ENCODE measurements around the gene TNFRSF18.

Gene TNFRSF18

DNA sequence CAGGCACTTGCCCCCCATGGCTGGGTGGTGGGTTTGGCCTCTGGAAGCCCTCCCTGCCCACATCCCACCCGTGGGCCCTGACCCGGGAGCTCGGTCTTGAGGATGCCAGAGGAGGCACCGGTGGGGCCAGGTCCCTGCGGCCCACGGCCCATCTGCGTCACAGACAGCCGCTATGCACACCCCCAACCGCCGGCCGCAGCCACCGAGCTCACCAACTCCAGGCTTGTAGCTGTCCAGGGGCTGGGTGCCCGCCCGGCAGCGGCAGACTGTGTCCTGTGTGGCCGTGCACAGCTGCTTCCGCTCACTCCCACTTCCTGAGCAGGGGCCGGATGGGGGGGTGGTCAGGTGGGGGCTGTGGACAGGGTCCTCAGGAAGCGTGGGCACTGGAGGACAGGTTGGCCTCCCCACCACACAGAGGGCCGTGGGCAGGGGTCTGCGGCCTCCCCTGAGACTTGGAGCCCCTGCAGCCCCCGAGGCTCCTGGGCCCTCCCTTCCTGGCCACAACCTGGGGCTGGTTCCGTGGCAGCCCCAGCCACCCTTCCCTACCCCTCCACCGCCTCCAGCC, 6.5 kb upstream of the TNFRSF18 start:
- Histone ChIP-seq H3K4me1 (ENCODE audit: control insufficient read depth, insufficient read depth, low read length) (peaks cover 14% of the 10 kb centered on the region), H3K36me3 (ENCODE audit: control insufficient read depth, insufficient read depth, low read length) (no peaks in the 10 kb centered on the region), H3K27me3 (ENCODE audit: control insufficient read depth, insufficient read depth, low read length) (no peaks in the 10 kb centered on the region), H3K9ac (ENCODE audit: low read length) (no peak overlapping the region), H3K4me3 (ENCODE audit: low read length) (no peak overlapping the region), H3K9me3 (ENCODE audit: control insufficient read depth, low read length) (no peaks in the 10 kb centered on the region)

GRCh38 chr1:1211541-1212441, 5.4 kb upstream of the TNFRSF18 start:
- Histone ChIP-seq H3K9ac (ENCODE audit: low read length) (no peak overlapping the region), H3K4me1 (ENCODE audit: control insufficient read depth, insufficient read depth, low read length) (peaks cover 15% of the 10 kb centered on the region), H3K9me3 (ENCODE audit: control insufficient read depth, low read length) (no peaks in the 10 kb centered on the region), H3K4me3 (ENCODE audit: low read length) (no peak overlapping the region), H3K27me3 (ENCODE audit: control insufficient read depth, insufficient read depth, low read length) (peaks cover 10% of the 10 kb centered on the region), H3K36me3 (ENCODE audit: control insufficient read depth, insufficient read depth, low read length) (no peaks in the 10 kb centered on the region)

DNA sequence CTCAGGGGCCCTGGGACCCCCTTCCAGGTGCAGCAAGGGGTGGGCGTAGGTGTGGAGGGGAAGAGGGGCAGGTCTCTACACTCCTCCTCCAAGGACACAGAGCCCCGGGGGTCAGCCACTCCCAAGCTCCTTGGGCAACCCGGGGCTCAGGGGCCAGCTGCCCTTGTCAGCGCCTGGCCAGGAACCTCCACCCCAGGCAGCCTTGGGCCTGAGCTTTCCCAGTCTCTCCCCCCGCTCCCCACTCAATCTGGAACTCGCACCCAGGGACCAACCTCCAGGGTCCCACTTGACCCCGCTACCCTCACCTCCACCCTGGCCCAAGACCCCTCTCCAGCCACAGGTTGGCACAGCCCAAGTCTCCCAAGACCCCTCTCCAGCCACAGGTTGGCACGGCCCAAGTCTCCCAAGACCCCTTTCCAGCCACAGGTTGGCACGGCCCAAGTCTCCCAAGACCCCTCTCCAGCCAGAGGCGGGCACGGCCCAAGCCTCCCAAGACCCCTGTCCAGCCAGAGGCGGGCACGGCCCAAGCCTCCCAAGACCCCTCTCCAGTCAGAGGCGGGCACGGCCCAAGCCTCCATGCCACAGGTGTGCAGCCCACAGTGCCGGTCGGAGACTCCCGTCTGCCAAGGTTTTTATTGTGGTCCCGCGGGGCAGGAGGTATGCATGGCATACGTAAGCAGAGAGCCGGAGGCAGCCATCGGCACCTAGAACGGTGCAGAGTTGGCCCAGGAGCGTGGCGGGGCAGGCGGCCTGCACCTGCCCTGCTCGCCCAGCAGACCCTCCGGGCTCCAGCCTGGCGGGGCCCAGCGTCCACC, 4.5 kb upstream of the TNFRSF18 start:
- H3K36me3 ChIP-seq (ENCODE audit: control insufficient read depth, insufficient read depth, low read length) = no peaks in the 10 kb centered on the region
- no peak overlapping the region for H3K9ac ChIP-seq (ENCODE audit: low read length)
- no peaks in the 10 kb centered on the region for H3K9me3 ChIP-seq (ENCODE audit: control insufficient read depth, low read length)
- peaks cover 21% of the 10 kb centered on the region for H3K4me1 ChIP-seq (ENCODE audit: control insufficient read depth, insufficient read depth, low read length)
- H3K4me3 ChIP-seq (ENCODE audit: low read length) = no peak overlapping the region
- peaks cover 19% of the 10 kb centered on the region for H3K27me3 ChIP-seq (ENCODE audit: control insufficient read depth, insufficient read depth, low read length)

GRCh38 chr1:1208713-1209433, 2.5 kb upstream of the TNFRSF18 start:
- no peak overlapping the region for H3K9ac ChIP-seq (ENCODE audit: low read length)
- H3K9me3 ChIP-seq (ENCODE audit: control insufficient read depth, low read length) = no peaks in the 10 kb centered on the region
- peaks cover 38% of the 10 kb centered on the region for H3K27me3 ChIP-seq (ENCODE audit: control insufficient read depth, insufficient read depth, low read length)
- peaks cover 13% of the 10 kb centered on the region for H3K4me1 ChIP-seq (ENCODE audit: control insufficient read depth, insufficient read depth, low read length)
- no peak overlapping the region for H3K4me3 ChIP-seq (ENCODE audit: low read length)
- H3K36me3 ChIP-seq (ENCODE audit: control insufficient read depth, insufficient read depth, low read length) = no peaks in the 10 kb centered on the region

DNA sequence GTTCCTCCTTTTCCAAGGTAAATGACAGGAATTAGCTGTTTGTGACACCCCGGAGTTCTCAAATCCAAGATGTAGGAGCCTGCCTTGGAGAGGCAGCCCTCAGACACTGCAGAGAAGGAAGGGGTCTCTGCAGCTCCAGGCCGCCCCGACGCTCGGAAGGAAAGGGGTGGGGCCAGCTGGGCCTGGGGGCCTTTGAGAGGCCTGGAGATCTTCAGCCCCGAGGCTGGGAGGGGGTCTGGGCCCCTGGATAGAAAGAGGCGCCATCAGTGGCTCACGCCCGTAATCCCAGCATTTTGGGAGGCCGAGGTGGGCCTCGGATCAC, 1.1 kb upstream of the TNFRSF18 start:
- Histone ChIP-seq H3K27me3 (ENCODE audit: control insufficient read depth, insufficient read depth, low read length) (peaks cover 46% of the 10 kb centered on the region), H3K9me3 (ENCODE audit: control insufficient read depth, low read length) (no peaks in the 10 kb centered on the region), H3K9ac (ENCODE audit: low read length) (no peak overlapping the region), H3K36me3 (ENCODE audit: control insufficient read depth, insufficient read depth, low read length) (no peaks in the 10 kb centered on the region), H3K4me3 (ENCODE audit: low read length) (no peak overlapping the region), H3K4me1 (ENCODE audit: control insufficient read depth, insufficient read depth, low read length) (peaks cover 13% of the 10 kb centered on the region)

GRCh38 chr1:1206966-1207531, 657 bp upstream of the TNFRSF18 start:
- Histone ChIP-seq H3K9ac (ENCODE audit: low read length) (no peak overlapping the region), H3K4me3 (ENCODE audit: low read length) (no peak overlapping the region), H3K36me3 (ENCODE audit: control insufficient read depth, insufficient read depth, low read length) (no peaks in the 10 kb centered on the region), H3K27me3 (ENCODE audit: control insufficient read depth, insufficient read depth, low read length) (peaks cover 46% of the 10 kb centered on the region), H3K9me3 (ENCODE audit: control insufficient read depth, low read length) (no peaks in the 10 kb centered on the region), H3K4me1 (ENCODE audit: control insufficient read depth, insufficient read depth, low read length) (peaks cover 13% of the 10 kb centered on the region)

- H3K4me3 ChIP-seq (ENCODE audit: low read length) = no peak overlapping the region
- no peaks in the 10 kb centered on the region for H3K9me3 ChIP-seq (ENCODE audit: control insufficient read depth, low read length)
- peaks cover 13% of the 10 kb centered on the region for H3K4me1 ChIP-seq (ENCODE audit: control insufficient read depth, insufficient read depth, low read length)
- H3K9ac ChIP-seq (ENCODE audit: low read length) = no peak overlapping the region
- peaks cover 48% of the 10 kb centered on the region for H3K27me3 ChIP-seq (ENCODE audit: control insufficient read depth, insufficient read depth, low read length)
- no peaks in the 10 kb centered on the region for H3K36me3 ChIP-seq (ENCODE audit: control insufficient read depth, insufficient read depth, low read length)
Measured at GRCh38 chr1:1205769-1206375, 520 bp downstream of the TNFRSF18 start.

DNA sequence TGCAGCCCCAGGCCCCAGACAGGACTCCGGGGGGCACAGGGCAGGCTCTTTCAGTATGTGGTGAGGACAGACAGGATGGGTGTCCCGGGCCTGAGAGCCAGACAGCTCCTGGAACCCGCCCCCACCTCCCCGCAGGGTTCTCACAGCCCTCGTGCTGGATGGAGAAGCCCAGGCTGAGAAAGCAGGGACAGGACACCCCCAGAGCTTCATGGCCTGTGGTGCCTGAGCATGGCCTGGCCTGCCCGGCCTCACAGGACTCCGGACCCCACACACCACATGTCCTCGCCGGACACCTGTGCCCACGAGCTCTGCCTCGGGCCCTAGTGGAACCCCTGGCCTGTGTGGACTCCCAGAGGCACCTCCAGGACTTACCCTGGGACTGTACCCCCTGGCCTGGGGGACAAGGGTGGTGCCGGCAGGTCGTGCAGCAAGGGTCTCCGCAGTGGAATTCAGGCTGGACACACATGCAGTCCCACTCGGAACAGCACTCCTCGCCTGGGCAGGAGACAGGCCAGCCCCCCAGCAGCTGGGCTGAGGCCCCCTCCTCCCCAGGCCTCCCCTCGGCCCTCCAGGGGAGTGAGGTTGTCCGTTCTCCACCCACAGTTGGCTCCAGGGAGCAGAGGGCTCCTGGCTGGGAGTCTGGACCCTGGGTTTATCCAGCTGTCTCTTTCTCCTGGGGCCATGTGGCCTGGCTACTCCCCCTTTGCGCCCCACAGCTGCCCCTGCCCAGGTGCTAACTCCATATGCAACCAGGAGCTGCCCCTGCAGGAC, 1.2 kb downstream of the TNFRSF18 start:
- no peak overlapping the region for H3K4me3 ChIP-seq (ENCODE audit: low read length)
- H3K27me3 ChIP-seq (ENCODE audit: control insufficient read depth, insufficient read depth, low read length) = peaks cover 55% of the 10 kb centered on the region
- no peaks in the 10 kb centered on the region for H3K9me3 ChIP-seq (ENCODE audit: control insufficient read depth, low read length)
- H3K4me1 ChIP-seq (ENCODE audit: control insufficient read depth, insufficient read depth, low read length) = peaks cover 13% of the 10 kb centered on the region
- H3K9ac ChIP-seq (ENCODE audit: low read length) = no peak overlapping the region
- H3K36me3 ChIP-seq (ENCODE audit: control insufficient read depth, insufficient read depth, low read length) = no peaks in the 10 kb centered on the region

- no peaks in the 10 kb centered on the region for H3K36me3 ChIP-seq (ENCODE audit: control insufficient read depth, insufficient read depth, low read length)
- H3K9me3 ChIP-seq (ENCODE audit: control insufficient read depth, low read length) = no peaks in the 10 kb centered on the region
- H3K27me3 ChIP-seq (ENCODE audit: control insufficient read depth, insufficient read depth, low read length) = peaks cover 62% of the 10 kb centered on the region
- no peak overlapping the region for H3K9ac ChIP-seq (ENCODE audit: low read length)
- no peak overlapping the region for H3K4me3 ChIP-seq (ENCODE audit: low read length)
- peaks cover 13% of the 10 kb centered on the region for H3K4me1 ChIP-seq (ENCODE audit: control insufficient read depth, insufficient read depth, low read length)
Measured at GRCh38 chr1:1204425-1204920, 1.9 kb downstream of the TNFRSF18 start.

DNA sequence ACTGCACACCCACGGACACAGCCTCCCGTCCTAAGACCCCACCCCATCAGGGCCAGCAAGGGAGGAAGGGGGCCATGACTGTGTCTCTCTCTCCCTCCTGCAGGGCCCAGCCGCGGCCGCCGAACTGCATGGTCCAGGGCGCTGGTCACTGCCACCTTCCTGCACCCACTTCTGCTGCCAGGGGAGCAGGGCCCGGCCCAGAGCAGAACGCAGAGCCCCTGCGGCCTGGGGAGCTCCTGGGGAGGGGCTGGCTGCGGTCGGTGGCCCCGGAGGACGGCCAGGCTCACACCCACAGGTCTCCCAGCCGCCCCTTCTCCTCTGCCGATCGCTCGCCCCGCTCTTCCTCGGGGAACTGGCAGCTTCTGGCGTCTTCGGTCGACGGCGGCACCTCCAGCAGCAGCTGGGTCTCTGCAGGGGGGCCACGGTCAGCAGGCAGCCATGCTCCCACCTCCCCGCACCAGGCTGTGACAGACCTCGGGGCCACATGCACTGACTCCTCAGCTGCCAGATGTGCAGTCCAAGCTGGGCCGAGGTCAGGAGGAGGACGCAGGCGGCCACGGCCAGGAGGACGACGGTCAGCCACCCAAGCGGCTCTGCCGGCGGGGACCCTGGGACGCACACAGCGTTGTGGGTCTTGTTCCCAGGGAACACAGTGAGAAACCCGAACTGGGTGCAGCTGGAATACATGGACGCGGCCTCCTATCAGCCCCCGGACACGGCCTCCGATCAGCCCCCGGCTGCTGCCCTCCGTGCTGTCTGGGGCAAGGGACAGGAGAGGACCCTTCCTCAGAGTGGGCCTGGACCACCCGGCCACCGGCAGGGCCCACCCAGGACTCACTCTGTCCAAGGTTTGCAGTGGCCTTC, 2.6 kb downstream of the TNFRSF18 start:
- Histone ChIP-seq H3K9ac (ENCODE audit: low read length) (no peak overlapping the region), H3K36me3 (ENCODE audit: control insufficient read depth, insufficient read depth, low read length) (no peaks in the 10 kb centered on the region), H3K4me1 (ENCODE audit: control insufficient read depth, insufficient read depth, low read length) (peaks cover 13% of the 10 kb centered on the region), H3K27me3 (ENCODE audit: control insufficient read depth, insufficient read depth, low read length) (peaks cover 69% of the 10 kb centered on the region), H3K9me3 (ENCODE audit: control insufficient read depth, low read length) (no peaks in the 10 kb centered on the region), H3K4me3 (ENCODE audit: low read length) (no peak overlapping the region)

Data from mucosa of stomach (tissue), 1 donor.